ENCODE results near the gene SSTR5.

SSTR5 gene

GRCh38 chr16:1065469-1066128, 6.9 kb upstream of the SSTR5 start:
- TF ChIP-seq CTCF (IDR thresholded peaks at IDR 0.05; ENCODE audit: unreplicated experiment in 3 of 3), result no peak
- Mint-ChIP-seq H3K27ac (no peak overlapping the region), H3K4me1 (no peaks in the 10 kb centered on the region), H3K27me3 (ENCODE audit: low read depth) (peaks cover 40% of the 10 kb centered on the region), H3K4me3 (no peak overlapping the region), H3K9me3 (no peaks in the 10 kb centered on the region), H3K36me3 (ENCODE audit: low read depth) (no peaks in the 10 kb centered on the region)

GRCh38 chr16:1066584-1067172, 5.9 kb upstream of the SSTR5 start:
- Mint-ChIP-seq H3K4me1 (no peaks in the 10 kb centered on the region), H3K9me3 (no peaks in the 10 kb centered on the region), H3K27ac (no peak overlapping the region), H3K36me3 (ENCODE audit: low read depth) (no peaks in the 10 kb centered on the region), H3K4me3 (no peak overlapping the region), H3K27me3 (ENCODE audit: low read depth) (peaks cover 48% of the 10 kb centered on the region)
- TF ChIP-seq CTCF (IDR thresholded peaks at IDR 0.05; ENCODE audit: unreplicated experiment in 3 of 3), result no peak

GRCh38 chr16:1067629-1068028, 4.9 kb upstream of the SSTR5 start:
- H3K4me1 Mint-ChIP-seq, result no peaks in the 10 kb centered on the region
- no peaks in the 10 kb centered on the region for H3K36me3 Mint-ChIP-seq (ENCODE audit: low read depth)
- TF ChIP-seq CTCF (IDR thresholded peaks at IDR 0.05; ENCODE audit: unreplicated experiment in 3 of 3), result no peak
- H3K27ac Mint-ChIP-seq, result no peak overlapping the region
- no peaks in the 10 kb centered on the region for H3K9me3 Mint-ChIP-seq
- H3K27me3 Mint-ChIP-seq (ENCODE audit: low read depth), result peaks cover 56% of the 10 kb centered on the region
- no peak overlapping the region for H3K4me3 Mint-ChIP-seq

- H3K36me3 Mint-ChIP-seq (ENCODE audit: low read depth), result no peaks in the 10 kb centered on the region
- H3K4me1 Mint-ChIP-seq, result no peaks in the 10 kb centered on the region
- no peaks in the 10 kb centered on the region for H3K9me3 Mint-ChIP-seq
- H3K27me3 Mint-ChIP-seq (ENCODE audit: low read depth), result peaks cover 60% of the 10 kb centered on the region
- no peak overlapping the region for H3K4me3 Mint-ChIP-seq
- no peak overlapping the region for H3K27ac Mint-ChIP-seq
- no peak for TF ChIP-seq CTCF (IDR thresholded peaks at IDR 0.05; ENCODE audit: unreplicated experiment in 3 of 3)
Measured at GRCh38 chr16:1068451-1068850, 4.1 kb upstream of the SSTR5 start.

- no peaks in the 10 kb centered on the region for H3K4me1 Mint-ChIP-seq
- H3K36me3 Mint-ChIP-seq (ENCODE audit: low read depth), result no peaks in the 10 kb centered on the region
- no peak overlapping the region for H3K4me3 Mint-ChIP-seq
- H3K9me3 Mint-ChIP-seq, result no peaks in the 10 kb centered on the region
- H3K27me3 Mint-ChIP-seq (ENCODE audit: low read depth), result peaks cover 67% of the 10 kb centered on the region
- TF ChIP-seq CTCF (IDR thresholded peaks at IDR 0.05; ENCODE audit: unreplicated experiment in 3 of 3), result no peak
- no peak overlapping the region for H3K27ac Mint-ChIP-seq
Measured at GRCh38 chr16:1069154-1069553, 3.4 kb upstream of the SSTR5 start.

All from nephron (organoid).